NB4 (cell line): ENCODE measurements around the gene CDH4.

Experiments used
- CTCF ChIP-seq: IDR thresholded peaks from one replicate; pipeline ENCODE4 v1.5.1; 2012; ENCODE audit warnings: low read depth, low read length
- POLR2A ChIP-seq: IDR thresholded peaks from 2 replicates; pipeline ENCODE4 v1.6.1; 2011; ENCODE audit warnings: mild to moderate bottlenecking; ENCODE audit not compliant: insufficient read length; ENCODE audit errors: extremely low read depth

GRCh38 chr20:61433816-61434215, 181.8 kb downstream of the CDH4 start:
- TF ChIP-seq CTCF (no peak), POLR2A (no peak)
